B cell (primary cell): ENCODE data around the gene MSL3B.

Source experiments
- ATAC-seq: fragments of 200-7000 bp; cut with Tn5 transposase; one replicate; pipeline ENCODE4 v1.10.0; 2021; ENCODE audit warnings: low read depth, mild to moderate bottlenecking, moderate number of reproducible peaks, moderate library complexity
- CTCF ChIA-PET: fragments of 350-600 bp; sonication (Branson Sonifier 250); formaldehyde crosslinking; loops from one replicate; lab custom pipeline; 2021; ENCODE audit warnings: antibody characterized with exemption, inconsistent platforms; lab: Charles Lee
- POLR2A ChIA-PET: fragments of 350-600 bp; sonication (Branson Sonifier 250); formaldehyde crosslinking; loops from one replicate; lab custom pipeline; 2021; ENCODE audit warnings: antibody characterized with exemption; lab: Charles Lee
- DNase-seq: peaks from one replicate; pipeline ENCODE4 v3.0.0; 2013
- H2AFZ ChIP-seq: 2 replicates; pipeline ENCODE4 v1.6.1; 2012; ENCODE audit warnings: mild to moderate bottlenecking, low read depth, low read length; ENCODE audit not compliant: insufficient read depth, poor library complexity, severe bottlenecking
- H3K27ac ChIP-seq, 2 donors: 1 replicate in 1 of 2; 2 replicates in 1 of 2; pipeline ENCODE4 v1.5.1; 2012 to 2013; ENCODE audit warnings: low read length in 2 of 2, mild to moderate bottlenecking in 2 of 2, moderate library complexity in 1 of 2
- H3K27me3 ChIP-seq, 4 experiments: fragments of 200-600 bp in 1 of 4; sonication (generic) in 1 of 4; replicated peaks in 1 of 4; 1 replicate in 2 of 4; 2 replicates in 2 of 4; pipeline versions ENCODE4 v1.6.1 to v1.7.0; 2013 to 2016; ENCODE audit warnings: low read length in 3 of 4, mild to moderate bottlenecking in 2 of 4, mixed read lengths in 1 of 4, moderate library complexity in 1 of 4; ENCODE audit not compliant: insufficient read depth in 4 of 4, control insufficient read depth in 3 of 4; ENCODE audit errors: control extremely low read depth in 1 of 4
- H3K36me3 ChIP-seq, 2 experiments: replicated peaks in 1 of 2; 1 replicate in 1 of 2; 2 replicates in 1 of 2; pipeline versions ENCODE4 v1.6.1 to v1.7.1; 2013; ENCODE audit warnings: low read length in 1 of 2; ENCODE audit not compliant: insufficient read depth in 2 of 2, control insufficient read depth in 1 of 2; ENCODE audit errors: control extremely low read depth in 1 of 2, extremely low read depth in 1 of 2
- H3K4me1 ChIP-seq, 2 donors: fragments of 200-600 bp in 1 of 2; sonication (generic) in 1 of 2; 1 replicate in 1 of 2; 2 replicates in 1 of 2; pipeline versions ENCODE4 v1.5.1 to v1.6.1; 2013 to 2017; ENCODE audit warnings: low read length in 2 of 2; ENCODE audit not compliant: control insufficient read depth in 2 of 2, insufficient read depth in 2 of 2
- H3K4me2 ChIP-seq: replicated peaks from 2 replicates; pipeline ENCODE3; 2012; ENCODE audit warnings: mild to moderate bottlenecking, low read depth, low read length; ENCODE audit not compliant: poor library complexity, severe bottlenecking
- H3K4me3 ChIP-seq, 5 experiments: fragments of 200-600 bp in 1 of 5; sonication (generic) in 1 of 5; 1 replicate in 3 of 5; 2 replicates in 2 of 5; pipeline versions ENCODE4 v1.5.1 to v1.7.0; 2011 to 2016; ENCODE audit warnings: low read length in 4 of 5, mild to moderate bottlenecking in 4 of 5, low read depth in 2 of 5, control low read depth in 1 of 5, moderate library complexity in 1 of 5; ENCODE audit not compliant: insufficient read depth in 1 of 5; ENCODE audit errors: control extremely low read depth in 1 of 5, extremely low read depth in 1 of 5
- H3K79me2 ChIP-seq: fragments of 200-600 bp; sonication (generic); one replicate; pipeline ENCODE4 v1.6.0; 2016; ENCODE audit warnings: low read length; ENCODE audit not compliant: control insufficient read depth, insufficient read depth
- H3K9ac ChIP-seq: fragments of 200-600 bp; sonication (generic); 2 replicates; pipeline ENCODE4 v1.6.1; 2017; ENCODE audit warnings: mild to moderate bottlenecking, low read length, moderate library complexity
- H3K9me3 ChIP-seq, 3 donors: one replicate each; pipeline versions ENCODE4 v1.6.1 to v1.7.1; 2013; ENCODE audit warnings: low read length in 2 of 3; ENCODE audit not compliant: control insufficient read depth in 2 of 3, insufficient read depth in 1 of 3; ENCODE audit errors: control extremely low read depth in 1 of 3
- H4K20me1 ChIP-seq: 2 replicates; pipeline ENCODE4 v1.6.0; 2012; ENCODE audit warnings: mild to moderate bottlenecking, low read length; ENCODE audit not compliant: insufficient read depth, control insufficient read depth, poor library complexity, severe bottlenecking
- H3K27ac Mint-ChIP-seq: one replicate; pipeline ENCODE4 v1.8.0; 2021; ENCODE audit warnings: mixed read lengths
- H3K27me3 Mint-ChIP-seq: one replicate; pipeline ENCODE4 v1.8.0; 2021; ENCODE audit warnings: mixed read lengths
- H3K4me1 Mint-ChIP-seq: one replicate; pipeline ENCODE4 v1.8.0; 2021; ENCODE audit warnings: mixed read lengths
- H3K4me3 Mint-ChIP-seq: one replicate; pipeline ENCODE4 v1.8.0; 2021; ENCODE audit warnings: mixed read lengths
- H3K9me3 Mint-ChIP-seq: one replicate; pipeline ENCODE4 v1.8.0; 2022; ENCODE audit warnings: mixed read lengths; ENCODE audit not compliant: insufficient read depth
- CTCF ChIP-seq: fragments of 200-600 bp; IDR thresholded peaks from one replicate; pipeline ENCODE4 v1.8.0; 2022; ENCODE audit warnings: antibody characterized with exemption, mild to moderate bottlenecking
- EZH2 ChIP-seq: IDR thresholded peaks from 2 replicates; pipeline ENCODE4 v1.6.1; 2012; ENCODE audit warnings: borderline replicate concordance, low read depth, mild to moderate bottlenecking, moderate library complexity, low read length; ENCODE audit not compliant: insufficient read depth, poor library complexity, severe bottlenecking
- WGBS: methylation state at CpG from one replicate; pipeline ENCODE4 v1.1.5; 2013; ENCODE audit warnings: missing lambda C conversion rate; ENCODE audit not compliant: insufficient coverage; 5-methylcytosine and 5-hydroxymethylcytosine counted together
- intact Hi-C: fragments of 100-400 bp; cut with micrococcal nuclease; formaldehyde crosslinking; loops from one replicate; pipeline ENCODE4 v1.10.0; 2022

The MSL3B gene

GRCh38 chr2:233845301-233846060 is 22.7 kb downstream of the MSL3B start:
- H3K27ac Mint-ChIP-seq = no peak overlapping the region
- H3K36me3 ChIP-seq = no peaks in the 10 kb centered on the region
- TF ChIP-seq EZH2 (no peak), CTCF (no peak)

GRCh38 chr2:233844836-233845235 is 23.4 kb downstream of the MSL3B start:
- no peak overlapping the region for H3K4me3 ChIP-seq
- no peaks in the 10 kb centered on the region for H3K27me3 ChIP-seq
- H3K4me3 Mint-ChIP-seq = no peak overlapping the region
- WGBS = 100% methylated on average over 3 of the region's 3 CpGs
- H4K20me1 ChIP-seq = no peaks in the 10 kb centered on the region
- peaks cover 3% of the 10 kb centered on the region for H3K4me1 Mint-ChIP-seq
- no peaks in the 10 kb centered on the region for H3K27me3 Mint-ChIP-seq
- intact Hi-C loops = no loop called here
- H3K27ac ChIP-seq = no peak overlapping the region
- no peaks in the 10 kb centered on the region for H3K9me3 Mint-ChIP-seq
- no peak for ATAC-seq
- peaks cover 8% of the 10 kb centered on the region for H3K79me2 ChIP-seq
- no peak overlapping the region for H3K4me2 ChIP-seq
- ChIA-PET CTCF (no interaction called here), POLR2A (no interaction called here)
- H3K36me3 ChIP-seq = no peaks in the 10 kb centered on the region
- no peak overlapping the region for H2AFZ ChIP-seq
- TF ChIP-seq CTCF = no peak
- TF ChIP-seq EZH2 = no peak
- H3K9me3 ChIP-seq = no peaks in the 10 kb centered on the region
- H3K27ac Mint-ChIP-seq = no peak overlapping the region
- H3K9ac ChIP-seq = no peak overlapping the region
- no peak for DNase-seq
- no peaks in the 10 kb centered on the region for H3K4me1 ChIP-seq

More at GRCh38 chr2:233845301-233846060, 22.7 kb downstream of the MSL3B start:
- ChIA-PET CTCF (no interaction called here), POLR2A (no interaction called here)
- H3K4me2 ChIP-seq = no peak overlapping the region
- H3K27me3 ChIP-seq = no peaks in the 10 kb centered on the region
- Mint-ChIP-seq H3K4me3 (no peak overlapping the region), H3K9me3 (no peaks in the 10 kb centered on the region), H3K27me3 (no peaks in the 10 kb centered on the region), H3K4me1 (peaks cover 3% of the 10 kb centered on the region)
- WGBS = no CpG with 5 or more reads among the region's 1 CpG
- H3K4me3 ChIP-seq = no peak overlapping the region
- H3K79me2 ChIP-seq = peaks cover 11% of the 10 kb centered on the region
- H4K20me1 ChIP-seq = no peaks in the 10 kb centered on the region
- intact Hi-C loops = no loop called here
- H3K4me1 ChIP-seq = no peaks in the 10 kb centered on the region
- no peak overlapping the region for H3K27ac ChIP-seq
- ATAC-seq (no peak), DNase-seq (no peak)
- no peaks in the 10 kb centered on the region for H3K9me3 ChIP-seq
- no peak overlapping the region for H2AFZ ChIP-seq
- no peak overlapping the region for H3K9ac ChIP-seq
